Brain pericyte (primary cell): Measurements from ENCODE around the gene SMARCE1.
"Not testable (repeated sequence)": the region's sequence is repeated elsewhere in the genome, so short reads cannot be mapped to it uniquely, and the experiment has no call there.

Experiments
- DNase-seq: peaks from one replicate; pipeline ENCODE4 v3.0.0-alpha.2; 2012; ENCODE audit warnings: low read depth, low spot score

The SMARCE1 gene

GRCh38 chr17:40611840-40612474 lies 35.7 kb downstream of the SMARCE1 start:
- no peak for DNase-seq

- DNase-seq = no peak
Measured at GRCh38 chr17:40610359-40610758, 37.3 kb downstream of the SMARCE1 start.

GRCh38 chr17:40608061-40608581 lies 39.5 kb downstream of the SMARCE1 start:
- DNase-seq = no peak

- DNase-seq = no peak
Measured at GRCh38 chr17:40607641-40608040, 40.0 kb downstream of the SMARCE1 start.

- no peak for DNase-seq
Measured at GRCh38 chr17:40606548-40607353, 40.9 kb downstream of the SMARCE1 start.

- no peak for DNase-seq
Measured at GRCh38 chr17:40605306-40605705, 42.3 kb downstream of the SMARCE1 start.

GRCh38 chr17:40604327-40605080 lies 43.1 kb downstream of the SMARCE1 start:
- DNase-seq = no peak

GRCh38 chr17:40602445-40603443 lies 44.9 kb downstream of the SMARCE1 start:
- no peak for DNase-seq

GRCh38 chr17:40600486-40601046 lies 47.1 kb downstream of the SMARCE1 start:
- DNase-seq = no peak

GRCh38 chr17:40599468-40599763 lies 48.2 kb downstream of the SMARCE1 start:
- DNase-seq = no peak

GRCh38 chr17:40598619-40599467 lies 48.8 kb downstream of the SMARCE1 start:
- peak; percentile 66 for DNase-seq

GRCh38 chr17:40598301-40598618 lies 49.4 kb downstream of the SMARCE1 start:
- DNase-seq = no peak

GRCh38 chr17:40597556-40598300 lies 49.9 kb downstream of the SMARCE1 start:
- DNase-seq = no peak

- no peak for DNase-seq
Measured at GRCh38 chr17:40597156-40597555, 50.5 kb downstream of the SMARCE1 start.

GRCh38 chr17:40596261-40596919 lies 51.2 kb downstream of the SMARCE1 start:
- no peak for DNase-seq

- no peak for DNase-seq
Measured at GRCh38 chr17:40590742-40591141, 56.9 kb downstream of the SMARCE1 start.

- DNase-seq = no peak
Measured at GRCh38 chr17:40588552-40588951, 59.1 kb downstream of the SMARCE1 start.

- not testable (repeated sequence) for DNase-seq
Measured at GRCh38 chr17:40586264-40586663, 61.4 kb downstream of the SMARCE1 start.

- DNase-seq = not testable (repeated sequence)
Measured at GRCh38 chr17:40584950-40585349, 62.7 kb downstream of the SMARCE1 start.
